ENCODE measurements around the gene LEFTY1.

LEFTY1 gene

GRCh38 chr1:225865514-225865913, 23.4 kb downstream of the LEFTY1 start:
- FAIRE-seq = no peak

GRCh38 chr1:225863167-225863566, 25.8 kb downstream of the LEFTY1 start:
- no peak for TF ChIP-seq POLR2A (IDR thresholded peaks at IDR 0.05; ENCODE audit: low read depth, low read length)
- DNase-seq (ENCODE audit: insufficient read length, low spot score) = no peak

More at GRCh38 chr1:225865514-225865913, 23.4 kb downstream of the LEFTY1 start:
- no peak for TF ChIP-seq POLR2A (IDR thresholded peaks at IDR 0.05; ENCODE audit: low read depth, low read length)
- DNase-seq (ENCODE audit: insufficient read length, low spot score) = no peak

GRCh38 chr1:225862581-225862950, 26.4 kb downstream of the LEFTY1 start:
- no peak for DNase-seq (ENCODE audit: insufficient read length, low spot score)
- TF ChIP-seq POLR2A (IDR thresholded peaks at IDR 0.05; ENCODE audit: low read depth, low read length) = no peak
- FAIRE-seq = no peak

More at GRCh38 chr1:225863167-225863566, 25.8 kb downstream of the LEFTY1 start:
- no peak for FAIRE-seq

- TF ChIP-seq POLR2A (IDR thresholded peaks at IDR 0.05; ENCODE audit: low read depth, low read length) = no peak
- DNase-seq (ENCODE audit: insufficient read length, low spot score) (no peak), FAIRE-seq (no peak)
Measured at GRCh38 chr1:225861834-225862580, 26.9 kb downstream of the LEFTY1 start.

GRCh38 chr1:225860876-225861441, 28.0 kb downstream of the LEFTY1 start:
- no peak for FAIRE-seq
- TF ChIP-seq POLR2A (IDR thresholded peaks at IDR 0.05; ENCODE audit: low read depth, low read length) = no peak

GRCh38 chr1:225860107-225860506, 28.8 kb downstream of the LEFTY1 start:
- FAIRE-seq (no peak), DNase-seq (ENCODE audit: insufficient read length, low spot score) (no peak)
- no peak for TF ChIP-seq POLR2A (IDR thresholded peaks at IDR 0.05; ENCODE audit: low read depth, low read length)

More at GRCh38 chr1:225860876-225861441, 28.0 kb downstream of the LEFTY1 start:
- DNase-seq (ENCODE audit: insufficient read length, low spot score) = no peak

GRCh38 chr1:225859151-225859550, 29.8 kb downstream of the LEFTY1 start:
- DNase-seq (ENCODE audit: insufficient read length, low spot score) (no peak), FAIRE-seq (no peak)
- no peak for TF ChIP-seq POLR2A (IDR thresholded peaks at IDR 0.05; ENCODE audit: low read depth, low read length)

- DNase-seq (ENCODE audit: insufficient read length, low spot score) (no peak), FAIRE-seq (no peak)
- TF ChIP-seq POLR2A (IDR thresholded peaks at IDR 0.05; ENCODE audit: low read depth, low read length) = no peak
Measured at GRCh38 chr1:225857256-225857655, 31.7 kb downstream of the LEFTY1 start.

GRCh38 chr1:225855503-225856300, 33.2 kb downstream of the LEFTY1 start:
- TF ChIP-seq POLR2A (IDR thresholded peaks at IDR 0.05; ENCODE audit: low read depth, low read length) = no peak
- FAIRE-seq = no peak

GRCh38 chr1:225853441-225853840, 35.5 kb downstream of the LEFTY1 start:
- TF ChIP-seq POLR2A (IDR thresholded peaks at IDR 0.05; ENCODE audit: low read depth, low read length) = no peak
- no peak for FAIRE-seq
- no peak for DNase-seq (ENCODE audit: insufficient read length, low spot score)

More at GRCh38 chr1:225855503-225856300, 33.2 kb downstream of the LEFTY1 start:
- no peak for DNase-seq (ENCODE audit: insufficient read length, low spot score)

GRCh38 chr1:225852413-225853124, 36.4 kb downstream of the LEFTY1 start:
- DNase-seq (ENCODE audit: insufficient read length, low spot score) (no peak), FAIRE-seq (no peak)
- no peak for TF ChIP-seq POLR2A (IDR thresholded peaks at IDR 0.05; ENCODE audit: low read depth, low read length)

- FAIRE-seq = no peak
- no peak for TF ChIP-seq POLR2A (IDR thresholded peaks at IDR 0.05; ENCODE audit: low read depth, low read length)
- no peak for DNase-seq (ENCODE audit: insufficient read length, low spot score)
Measured at GRCh38 chr1:225851805-225852204, 37.1 kb downstream of the LEFTY1 start.

- no peak for FAIRE-seq
- no peak for TF ChIP-seq POLR2A (IDR thresholded peaks at IDR 0.05; ENCODE audit: low read depth, low read length)
- no peak for DNase-seq (ENCODE audit: insufficient read length, low spot score)
Measured at GRCh38 chr1:225850370-225850769, 38.6 kb downstream of the LEFTY1 start.

GRCh38 chr1:225849925-225850324, 39.0 kb downstream of the LEFTY1 start:
- no peak for FAIRE-seq
- no peak for TF ChIP-seq POLR2A (IDR thresholded peaks at IDR 0.05; ENCODE audit: low read depth, low read length)
- no peak for DNase-seq (ENCODE audit: insufficient read length, low spot score)

All from H54 (cell line).